Stomach (tissue), 4 donors: ENCODE measurements around the gene OR13J1.

Experiments used
- CTCF ChIP-seq, 7 experiments: fragments of 450-650 bp in 4 of 7; fragments of 200-600 bp in 3 of 7; sonication (generic) in 3 of 7; IDR thresholded peaks; one replicate each; pipeline ENCODE4 v1.5.1; 2016 to 2019; ENCODE audit warnings: antibody characterized with exemption in 7 of 7, control low read depth in 2 of 7, mild to moderate bottlenecking in 1 of 7
- EP300 ChIP-seq: sonication (generic); formaldehyde crosslinking; IDR thresholded peaks from one replicate; pipeline ENCODE4 v1.6.1; 2017; ENCODE audit warnings: antibody characterized with exemption
- POLR2A ChIP-seq, 4 donors: fragments of 450-650 bp; IDR thresholded peaks; one replicate each; pipeline ENCODE4 v1.6.1; 2016; ENCODE audit warnings: antibody characterized with exemption in 4 of 4, control low read depth in 2 of 4, mild to moderate bottlenecking in 1 of 4, moderate library complexity in 1 of 4
- POLR2AphosphoS5 ChIP-seq, 3 donors: sonication (generic); formaldehyde crosslinking; IDR thresholded peaks; one replicate each; pipeline ENCODE4 v1.6.1; 2016; ENCODE audit warnings: antibody characterized with exemption in 3 of 3

GRCh38 chr9:35882996-35883395, 12.8 kb upstream of the OR13J1 start:
- TF ChIP-seq POLR2AphosphoS5 (IDR thresholded peaks at IDR 0.05) (no peak), CTCF (IDR thresholded peaks at IDR 0.05) (no peak), EP300 (no peak), POLR2A (IDR thresholded peaks at IDR 0.05) (no peak)
